Measurements from ENCODE around the gene STAG1.
"Not testable (repeated sequence)": the region's sequence is repeated elsewhere in the genome, so short reads cannot be mapped to it uniquely, and the experiment has no call there.

STAG1 gene

GRCh38 chr3:136586580-136586979 lies 165.6 kb downstream of the STAG1 start:
- no peak for DNase-seq (ENCODE audit: low read depth in 2 of 2)

GRCh38 chr3:136584728-136585127 lies 167.4 kb downstream of the STAG1 start:
- DNase-seq (ENCODE audit: low read depth in 2 of 2): no peak

GRCh38 chr3:136583823-136584222 lies 168.4 kb downstream of the STAG1 start:
- no peak for DNase-seq (ENCODE audit: low read depth in 2 of 2)

GRCh38 chr3:136577791-136578190 lies 174.4 kb downstream of the STAG1 start:
- no peak for DNase-seq (ENCODE audit: low read depth in 2 of 2)

- no peak for DNase-seq (ENCODE audit: low read depth in 2 of 2)
Measured at GRCh38 chr3:136576279-136577009, 175.7 kb downstream of the STAG1 start.

- no peak for DNase-seq (ENCODE audit: low read depth in 2 of 2)
Measured at GRCh38 chr3:136567599-136568188, 184.5 kb downstream of the STAG1 start.

GRCh38 chr3:136564962-136565361 lies 187.2 kb downstream of the STAG1 start:
- DNase-seq (ENCODE audit: low read depth in 2 of 2): not testable (repeated sequence)

GRCh38 chr3:136562026-136562425 lies 190.2 kb downstream of the STAG1 start:
- DNase-seq (ENCODE audit: low read depth in 2 of 2): no peak

GRCh38 chr3:136559896-136560295 lies 192.3 kb downstream of the STAG1 start:
- no peak for DNase-seq (ENCODE audit: low read depth in 2 of 2)

GRCh38 chr3:136549461-136549860 lies 202.7 kb downstream of the STAG1 start:
- not testable (repeated sequence) for DNase-seq (ENCODE audit: low read depth in 2 of 2)

GRCh38 chr3:136547293-136547692 lies 204.9 kb downstream of the STAG1 start:
- no peak for DNase-seq (ENCODE audit: low read depth in 2 of 2)

GRCh38 chr3:136546720-136547119 lies 205.5 kb downstream of the STAG1 start:
- no peak for DNase-seq (ENCODE audit: low read depth in 2 of 2)

GRCh38 chr3:136545664-136546268 lies 206.4 kb downstream of the STAG1 start:
- no peak for DNase-seq (ENCODE audit: low read depth in 2 of 2)

- no peak for DNase-seq (ENCODE audit: low read depth in 2 of 2)
Measured at GRCh38 chr3:136544532-136544931, 207.6 kb downstream of the STAG1 start.

- DNase-seq (ENCODE audit: low read depth in 2 of 2): no peak
Measured at GRCh38 chr3:136543385-136543784, 208.8 kb downstream of the STAG1 start.

GRCh38 chr3:136535906-136536305 lies 216.3 kb downstream of the STAG1 start:
- no peak for DNase-seq (ENCODE audit: low read depth in 2 of 2)

- no peak for DNase-seq (ENCODE audit: low read depth in 2 of 2)
Measured at GRCh38 chr3:136532766-136533165, 219.4 kb downstream of the STAG1 start.

GRCh38 chr3:136518102-136518501 lies 234.1 kb downstream of the STAG1 start:
- DNase-seq (ENCODE audit: low read depth in 2 of 2): no peak

GRCh38 chr3:136516656-136517055 lies 235.5 kb downstream of the STAG1 start:
- no peak for DNase-seq (ENCODE audit: low read depth in 2 of 2)

- no peak for DNase-seq (ENCODE audit: low read depth in 2 of 2)
Measured at GRCh38 chr3:136516095-136516494, 236.1 kb downstream of the STAG1 start.

- not testable (repeated sequence) for DNase-seq (ENCODE audit: low read depth in 2 of 2)
Measured at GRCh38 chr3:136514533-136514932, 237.6 kb downstream of the STAG1 start.

- DNase-seq (ENCODE audit: low read depth in 2 of 2): no peak
Measured at GRCh38 chr3:136513367-136513766, 238.8 kb downstream of the STAG1 start.

GRCh38 chr3:136512381-136512780 lies 239.8 kb downstream of the STAG1 start:
- no peak for DNase-seq (ENCODE audit: low read depth in 2 of 2)
